GM23338 (cell line): ENCODE data around the gene PAIP2. TPM values are rescaled to one million over a fixed set of nuclear protein-coding genes. Genes with fewer than 3 reads are reported as not detected.

Source experiments
- ATAC-seq: fragments of 200-7000 bp; cut with Tn5 transposase; 3 replicates; pipeline ENCODE4 v1.9.1; 2020
- DNase-seq: peaks from one replicate; pipeline ENCODE4 v3.0.0-alpha.2; 2015; ENCODE audit warnings: low spot score
- H2AFZ ChIP-seq: fragments of 200-600 bp; sonication (generic); 2 replicates; pipeline ENCODE4 v1.8.0; 2016; ENCODE audit warnings: antibody characterized with exemption, mild to moderate bottlenecking, moderate library complexity
- H3F3A ChIP-seq: fragments of 200-600 bp; sonication (generic); replicated peaks from 2 replicates; pipeline ENCODE4 v1.8.0; 2017; ENCODE audit warnings: antibody characterized with exemption, mixed run types, low read depth
- H3K27ac ChIP-seq: fragments of 200-600 bp; sonication (generic); 2 replicates; pipeline ENCODE4 v1.6.1; 2016; ENCODE audit warnings: low read depth
- H3K27me3 ChIP-seq: fragments of 200-600 bp; sonication (generic); 2 replicates; pipeline ENCODE4 v1.8.0; 2016; ENCODE audit warnings: mild to moderate bottlenecking, mixed run types, moderate library complexity; ENCODE audit not compliant: insufficient read depth
- H3K36me3 ChIP-seq: fragments of 200-600 bp; sonication (generic); 2 replicates; pipeline ENCODE4 v1.8.0; 2016; ENCODE audit warnings: mild to moderate bottlenecking; ENCODE audit not compliant: insufficient read depth
- H3K4me1 ChIP-seq: fragments of 200-600 bp; sonication (generic); 2 replicates; pipeline ENCODE4 v1.8.0; 2016; ENCODE audit warnings: mild to moderate bottlenecking, moderate library complexity; ENCODE audit not compliant: insufficient read depth
- H3K4me2 ChIP-seq: fragments of 200-600 bp; sonication (generic); 2 replicates; pipeline ENCODE4 v1.7.1; 2017; ENCODE audit warnings: mixed run types
- H3K4me3 ChIP-seq: fragments of 200-600 bp; sonication (generic); 2 replicates; pipeline ENCODE4 v1.6.1; 2016; ENCODE audit warnings: mixed run types
- H3K79me2 ChIP-seq: fragments of 200-600 bp; sonication (generic); replicated peaks from 2 replicates; pipeline ENCODE4 v1.8.0; 2017; ENCODE audit warnings: mild to moderate bottlenecking; ENCODE audit not compliant: insufficient read depth
- H3K9me2 ChIP-seq: fragments of 200-600 bp; sonication (generic); 2 replicates; pipeline ENCODE4 v1.8.0; 2017; ENCODE audit not compliant: insufficient read depth
- H4K20me1 ChIP-seq: fragments of 200-600 bp; sonication (generic); replicated peaks from 2 replicates; pipeline ENCODE4 v1.8.0; 2017; ENCODE audit warnings: mild to moderate bottlenecking; ENCODE audit not compliant: insufficient read depth
- H3K27ac Mint-ChIP-seq: 2 replicates; pipeline ENCODE4 v1.8.0; 2020; ENCODE audit warnings: inconsistent platforms, mild to moderate bottlenecking, moderate library complexity, mixed read lengths
- H3K27me3 Mint-ChIP-seq: 3 replicates; pipeline ENCODE4 v1.8.0; 2022; ENCODE audit warnings: low read depth, mild to moderate bottlenecking, moderate library complexity, mixed read lengths, inconsistent platforms; ENCODE audit not compliant: insufficient read depth, poor library complexity
- H3K36me3 Mint-ChIP-seq: 3 replicates; pipeline ENCODE4 v1.8.0; 2021; ENCODE audit warnings: low read depth, mild to moderate bottlenecking, inconsistent platforms, moderate library complexity, mixed read lengths
- H3K4me1 Mint-ChIP-seq: 3 replicates; pipeline ENCODE4 v1.8.0; 2020; ENCODE audit warnings: mild to moderate bottlenecking, inconsistent platforms, mixed read lengths
- H3K4me3 Mint-ChIP-seq: 3 replicates; pipeline ENCODE4 v1.8.0; 2021; ENCODE audit warnings: moderate library complexity, mild to moderate bottlenecking, inconsistent platforms, mixed read lengths
- H3K9me3 Mint-ChIP-seq: 3 replicates; pipeline ENCODE4 v1.8.0; 2020; ENCODE audit warnings: moderate library complexity, mild to moderate bottlenecking, inconsistent platforms, mixed read lengths
- CREB1 ChIP-seq: fragments of 250-450 bp; sonication (Bioruptor Pico); IDR thresholded peaks from 2 replicates; pipeline ENCODE4 v1.5.0; 2020; ENCODE audit warnings: low read depth, mild to moderate bottlenecking, moderate library complexity
- CTCF ChIP-seq, 2 experiments: fragments of 200-600 bp in 1 of 2; sonication (generic) in 1 of 2; conservative IDR thresholded peaks; 2 replicates each; pipeline versions ENCODE4 v1.5.1 to v1.6.1; 2016 to 2017; ENCODE audit warnings: antibody characterized with exemption in 2 of 2, low read depth in 2 of 2, mild to moderate bottlenecking in 2 of 2, moderate library complexity in 1 of 2
- ETS1 ChIP-seq: IDR thresholded peaks from 2 replicates; pipeline ENCODE4 v1.6.1; 2016; ENCODE audit warnings: antibody characterized with exemption
- EZH2 ChIP-seq: fragments of 200-600 bp; sonication (generic); IDR thresholded peaks from one replicate; pipeline ENCODE4 v1.8.0; 2017; ENCODE audit warnings: antibody characterized with exemption, mild to moderate bottlenecking, low read depth; ENCODE audit not compliant: unreplicated experiment
- NANOG ChIP-seq: IDR thresholded peaks from 2 replicates; pipeline ENCODE4 v1.6.1; 2016; ENCODE audit warnings: antibody characterized with exemption, borderline replicate concordance
- REST ChIP-seq: IDR thresholded peaks from one replicate; pipeline ENCODE4 v1.6.1; 2018; ENCODE audit warnings: antibody characterized with exemption; ENCODE audit not compliant: unreplicated experiment
- ZNF114 ChIP-seq: fragments of 250-450 bp; sonication (Bioruptor Pico); IDR thresholded peaks from 2 replicates; pipeline ENCODE4 v1.5.0; 2020; ENCODE audit warnings: mild to moderate bottlenecking, moderate library complexity
- ZNF331 ChIP-seq: fragments of 250-450 bp; sonication (Bioruptor Pico); IDR thresholded peaks from 2 replicates; pipeline ENCODE4 v1.5.0; 2020; ENCODE audit warnings: low read depth, mild to moderate bottlenecking, moderate library complexity
- ZNF462 ChIP-seq: fragments of 250-450 bp; sonication (Bioruptor Pico); IDR thresholded peaks from 2 replicates; pipeline ENCODE4 v1.5.0; 2020; ENCODE audit warnings: mild to moderate bottlenecking, moderate library complexity
- polyA plus RNA-seq: library from polyadenylated mRNA; unstranded; fragments of >200 nt; fragmentation: Nextera tagmentation; extraction: Ambion mirVana; gene quantifications from 2 replicates; pipeline ENCODE4 v1.2.1, GENCODE V29; 2016
- total RNA-seq: library from RNA; depleted of rRNA; stranded (reverse); fragments of >200 nt; shearing (Covaris generic); gene quantifications from 2 replicates; pipeline ENCODE4 v1.2.3, GENCODE V29; 2014

The PAIP2 gene
- total and polyA plus RNA-seq, 2 experiments from 2014 or later, result 132 to 277 TPM

- H3K27me3 Mint-ChIP-seq, result peaks cover 8% of the 10 kb centered on the region
- peaks cover 14% of the 10 kb centered on the region for H3K4me1 Mint-ChIP-seq
- Histone ChIP-seq H3K27me3 (no peaks in the 10 kb centered on the region), H2AFZ (no peak overlapping the region), H3K4me3 (no peak overlapping the region), H3K79me2 (no peaks in the 10 kb centered on the region), H3F3A (no peaks in the 10 kb centered on the region; the same call in 1 of the 2 replicates), H3K27ac (no peak overlapping the region), H4K20me1 (no peaks in the 10 kb centered on the region; the same call in 1 of the 2 replicates), H3K36me3 (no peaks in the 10 kb centered on the region), H3K9me2 (no peaks in the 10 kb centered on the region), H3K4me1 (peaks cover under 1% of the 10 kb centered on the region; the same call in 1 of the 2 replicates), H3K4me2 (no peak overlapping the region)
- no peak for ATAC-seq
- no peak overlapping the region for H3K27ac Mint-ChIP-seq
- TF ChIP-seq ZNF331, result no peak
- no peak for TF ChIP-seq EZH2
- no peak for TF ChIP-seq ETS1
- no peak for TF ChIP-seq CREB1 (CRISPR knock-in tag)
- TF ChIP-seq REST, result no peak
- TF ChIP-seq ZNF114 (CRISPR knock-in tag), result no peak
- TF ChIP-seq NANOG, result no peak
- no peak for TF ChIP-seq CTCF (conservative IDR thresholded peaks at IDR 0.05; ENCODE audit: low read depth in 2 of 2)
- H3K9me3 Mint-ChIP-seq, result no peaks in the 10 kb centered on the region
- no peak for DNase-seq
- H3K4me3 Mint-ChIP-seq, result no peak overlapping the region
- H3K36me3 Mint-ChIP-seq, result no peaks in the 10 kb centered on the region; the same call in 2 of the 3 replicates
Observed at GRCh38 chr5:139382807-139383206, 41.2 kb downstream of the PAIP2 start.

- Histone ChIP-seq H3K4me2 (no peak within 1 kb of the TSS), H3F3A (no peaks in the 10 kb centered on the region; the same call in 1 of the 2 replicates), H3K27me3 (no peaks in the 10 kb centered on the region), H3K4me3 (no peak within 1 kb of the TSS), H3K79me2 (no peaks in the 10 kb centered on the region), H3K4me1 (peaks cover 6% of the 10 kb centered on the region), H3K36me3 (no peaks in the 10 kb centered on the region), H4K20me1 (no peaks in the 10 kb centered on the region), H3K27ac (no peak within 1 kb of the TSS), H2AFZ (no peak within 1 kb of the TSS), H3K9me2 (no peaks in the 10 kb centered on the region)
- H3K27me3 Mint-ChIP-seq, result peaks cover 11% of the 10 kb centered on the region
- DNase-seq (no peak), ATAC-seq (no peak)
- no peaks in the 10 kb centered on the region; the same call in 2 of the 3 replicates for H3K36me3 Mint-ChIP-seq
- no peak within 1 kb of the TSS for H3K27ac Mint-ChIP-seq
- no peak within 1 kb of the TSS for H3K4me3 Mint-ChIP-seq
- H3K4me1 Mint-ChIP-seq, result peaks cover 21% of the 10 kb centered on the region
- H3K9me3 Mint-ChIP-seq, result no peaks in the 10 kb centered on the region
- TF ChIP-seq ZNF462 (CRISPR knock-in tag), result no peak
Observed at GRCh38 chr5:139383275-139383992, 41.8 kb downstream of the PAIP2 start, which contains the start of gene SLC23A1. TSS of gene SLC23A1 (minus strand) at chr5:139383297. CDS start at chr5:139383253, 44 bp downstream.
